ENCODE data around the gene SLC17A8.
"Not testable (repeated sequence)": the region's sequence is repeated elsewhere in the genome, so short reads cannot be mapped to it uniquely, and the experiment has no call there.

The SLC17A8 gene

DNA sequence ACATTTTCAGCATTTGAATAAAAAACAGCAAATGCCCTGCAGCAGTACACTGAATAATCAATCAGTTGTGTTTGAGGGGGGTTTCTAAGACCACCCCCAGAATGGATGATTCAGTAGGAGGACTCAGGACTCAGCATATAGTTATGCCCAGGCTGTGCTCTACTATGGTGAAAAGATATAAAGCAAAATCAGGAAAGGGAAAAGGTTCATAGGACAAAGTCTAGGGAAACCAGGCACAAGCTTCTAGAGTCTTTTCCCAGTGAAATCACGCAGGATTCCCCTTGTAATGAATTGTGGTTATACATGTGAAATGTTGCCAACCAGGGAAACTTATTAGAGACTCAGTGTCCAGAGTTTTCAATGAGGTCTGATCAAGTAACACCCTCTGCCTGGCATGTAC is 25.0 kb upstream of the SLC17A8 start:
- TF ChIP-seq ZNF565 (CRISPR knock-in tag; conservative IDR thresholded peaks at IDR 0.05; ENCODE audit: low read depth): no peak
- TF ChIP-seq TOX (CRISPR knock-in tag; IDR thresholded peaks at IDR 0.05; ENCODE audit: borderline replicate concordance): no peak
- TF ChIP-seq, protein P1, sequence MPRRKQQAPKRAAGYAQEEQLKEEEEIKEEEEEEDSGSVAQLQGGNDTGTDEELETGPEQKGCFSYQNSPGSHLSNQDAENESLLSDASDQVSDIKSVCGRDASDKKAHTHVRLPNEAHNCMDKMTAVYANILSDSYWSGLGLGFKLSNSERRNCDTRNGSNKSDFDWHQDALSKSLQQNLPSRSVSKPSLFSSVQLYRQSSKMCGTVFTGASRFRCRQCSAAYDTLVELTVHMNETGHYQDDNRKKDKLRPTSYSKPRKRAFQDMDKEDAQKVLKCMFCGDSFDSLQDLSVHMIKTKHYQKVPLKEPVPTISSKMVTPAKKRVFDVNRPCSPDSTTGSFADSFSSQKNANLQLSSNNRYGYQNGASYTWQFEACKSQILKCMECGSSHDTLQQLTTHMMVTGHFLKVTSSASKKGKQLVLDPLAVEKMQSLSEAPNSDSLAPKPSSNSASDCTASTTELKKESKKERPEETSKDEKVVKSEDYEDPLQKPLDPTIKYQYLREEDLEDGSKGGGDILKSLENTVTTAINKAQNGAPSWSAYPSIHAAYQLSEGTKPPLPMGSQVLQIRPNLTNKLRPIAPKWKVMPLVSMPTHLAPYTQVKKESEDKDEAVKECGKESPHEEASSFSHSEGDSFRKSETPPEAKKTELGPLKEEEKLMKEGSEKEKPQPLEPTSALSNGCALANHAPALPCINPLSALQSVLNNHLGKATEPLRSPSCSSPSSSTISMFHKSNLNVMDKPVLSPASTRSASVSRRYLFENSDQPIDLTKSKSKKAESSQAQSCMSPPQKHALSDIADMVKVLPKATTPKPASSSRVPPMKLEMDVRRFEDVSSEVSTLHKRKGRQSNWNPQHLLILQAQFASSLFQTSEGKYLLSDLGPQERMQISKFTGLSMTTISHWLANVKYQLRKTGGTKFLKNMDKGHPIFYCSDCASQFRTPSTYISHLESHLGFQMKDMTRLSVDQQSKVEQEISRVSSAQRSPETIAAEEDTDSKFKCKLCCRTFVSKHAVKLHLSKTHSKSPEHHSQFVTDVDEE (CRISPR knock-in tag; IDR thresholded peaks at IDR 0.05): no peak
- TF ChIP-seq, protein P2, sequence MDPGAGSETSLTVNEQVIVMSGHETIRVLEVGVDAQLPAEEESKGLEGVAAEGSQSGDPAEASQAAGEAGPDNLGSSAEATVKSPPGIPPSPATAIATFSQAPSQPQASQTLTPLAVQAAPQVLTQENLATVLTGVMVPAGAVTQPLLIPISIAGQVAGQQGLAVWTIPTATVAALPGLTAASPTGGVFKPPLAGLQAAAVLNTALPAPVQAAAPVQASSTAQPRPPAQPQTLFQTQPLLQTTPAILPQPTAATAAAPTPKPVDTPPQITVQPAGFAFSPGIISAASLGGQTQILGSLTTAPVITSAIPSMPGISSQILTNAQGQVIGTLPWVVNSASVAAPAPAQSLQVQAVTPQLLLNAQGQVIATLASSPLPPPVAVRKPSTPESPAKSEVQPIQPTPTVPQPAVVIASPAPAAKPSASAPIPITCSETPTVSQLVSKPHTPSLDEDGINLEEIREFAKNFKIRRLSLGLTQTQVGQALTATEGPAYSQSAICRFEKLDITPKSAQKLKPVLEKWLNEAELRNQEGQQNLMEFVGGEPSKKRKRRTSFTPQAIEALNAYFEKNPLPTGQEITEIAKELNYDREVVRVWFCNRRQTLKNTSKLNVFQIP (CRISPR knock-in tag; IDR thresholded peaks at IDR 0.05; ENCODE audit: borderline replicate concordance, low read depth): no peak
- TF ChIP-seq TCF4 (CRISPR knock-in tag; IDR thresholded peaks at IDR 0.05; ENCODE audit: borderline replicate concordance): no peak
- ATAC-seq: no peak

DNA sequence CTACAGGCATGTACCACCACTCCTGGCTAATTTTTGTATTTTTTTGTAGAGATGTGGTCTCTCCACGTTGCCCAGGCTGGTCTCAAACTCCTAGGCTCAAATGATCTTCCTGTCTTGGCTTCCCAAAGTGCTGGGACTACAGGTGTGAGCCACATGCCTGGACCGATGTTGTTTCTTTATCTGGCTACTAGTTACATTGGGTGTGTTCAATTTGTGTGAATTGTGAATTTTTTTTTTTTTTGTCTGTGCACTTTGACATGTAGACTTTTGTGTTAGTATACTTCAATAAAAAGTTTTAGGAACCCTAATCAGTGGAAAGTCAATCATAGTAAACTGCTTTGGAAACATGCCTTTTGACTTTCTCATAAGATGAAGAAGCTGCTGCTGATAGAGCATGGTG is 24.0 kb upstream of the SLC17A8 start:
- TF ChIP-seq, protein P2 (CRISPR knock-in tag; IDR thresholded peaks at IDR 0.05; ENCODE audit: borderline replicate concordance, low read depth): no peak
- no peak for TF ChIP-seq ZNF8 (CRISPR knock-in tag; IDR thresholded peaks at IDR 0.05)
- TF ChIP-seq TCF4 (CRISPR knock-in tag; IDR thresholded peaks at IDR 0.05; ENCODE audit: borderline replicate concordance): no peak
- TF ChIP-seq TOX (CRISPR knock-in tag; IDR thresholded peaks at IDR 0.05; ENCODE audit: borderline replicate concordance): no peak
- TF ChIP-seq PPARA (CRISPR knock-in tag; IDR thresholded peaks at IDR 0.05; ENCODE audit: borderline replicate concordance): no peak
- no peak for TF ChIP-seq RARB (CRISPR knock-in tag; IDR thresholded peaks at IDR 0.05)
- no peak for ATAC-seq

DNA sequence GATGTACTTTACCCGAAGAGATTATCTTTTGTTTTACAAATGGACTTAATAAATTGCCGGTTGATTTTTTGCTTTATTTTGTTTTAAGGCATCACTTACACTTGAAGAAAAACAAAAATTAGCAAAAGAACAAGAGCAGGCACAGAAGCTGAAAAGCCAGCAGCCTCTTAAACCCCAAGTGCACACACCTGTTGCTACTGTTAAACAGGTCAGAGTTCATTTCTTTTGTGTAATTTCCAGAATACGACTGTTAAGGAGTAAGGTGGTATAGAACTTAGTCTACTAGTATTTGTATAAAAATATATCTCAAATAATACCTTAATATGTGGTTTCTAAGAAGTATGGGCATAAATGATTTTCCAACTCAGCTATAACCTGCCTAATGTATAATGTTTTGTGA is 19.6 kb upstream of the SLC17A8 start:
- no peak for TF ChIP-seq OSR1 (CRISPR knock-in tag; IDR thresholded peaks at IDR 0.05)
- TF ChIP-seq, protein P2 (CRISPR knock-in tag; IDR thresholded peaks at IDR 0.05; ENCODE audit: borderline replicate concordance, low read depth): no peak
- no peak for ATAC-seq

DNA sequence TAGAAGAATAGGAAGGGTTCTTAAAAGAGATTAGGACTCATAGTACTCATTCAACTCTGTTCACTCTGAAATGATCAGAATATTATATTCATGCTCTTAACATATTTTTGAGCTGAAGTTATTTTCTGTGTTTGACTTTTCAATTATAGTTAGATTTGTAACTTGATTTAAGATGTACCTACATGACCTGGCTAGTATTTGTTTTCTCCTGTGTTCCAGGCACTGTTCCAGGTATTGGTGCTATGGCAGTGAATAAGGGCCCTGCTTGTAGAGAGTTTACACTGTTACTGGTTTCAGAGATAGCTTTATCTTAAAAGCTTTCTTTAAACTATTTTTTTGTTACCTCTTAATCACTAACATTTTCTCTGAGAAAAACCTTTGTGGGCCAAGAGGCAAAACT is 19.1 kb upstream of the SLC17A8 start:
- no peak for ATAC-seq
- TF ChIP-seq ZC3H10 (CRISPR knock-in tag; IDR thresholded peaks at IDR 0.05) (no peak), ZFP3 (CRISPR knock-in tag; IDR thresholded peaks at IDR 0.05) (no peak)

DNA sequence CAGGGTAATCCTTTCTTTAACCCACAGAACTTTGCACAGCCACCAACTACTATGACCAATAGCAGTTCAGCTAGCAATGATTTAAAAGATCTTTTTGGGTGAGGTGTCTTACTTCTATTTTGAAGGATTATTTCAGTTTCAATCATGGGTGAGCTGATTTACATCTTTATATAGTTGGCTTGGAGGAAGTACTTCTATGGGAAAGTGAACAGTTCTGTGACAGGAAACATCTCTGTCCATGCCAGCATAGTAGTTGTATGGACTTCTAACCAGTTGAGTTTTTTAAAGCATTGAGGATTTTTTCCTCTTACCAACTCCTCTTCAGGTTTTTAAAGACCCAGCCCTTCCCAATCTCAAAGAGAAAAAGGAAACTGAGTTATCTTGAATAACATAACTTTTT is 17.8 kb upstream of the SLC17A8 start:
- TF ChIP-seq ARNTL (CRISPR knock-in tag; IDR thresholded peaks at IDR 0.05; ENCODE audit: borderline replicate concordance, low read depth) (no peak), TOX (CRISPR knock-in tag; IDR thresholded peaks at IDR 0.05; ENCODE audit: borderline replicate concordance) (no peak), ZNF565 (CRISPR knock-in tag; conservative IDR thresholded peaks at IDR 0.05; ENCODE audit: low read depth) (no peak)
- no peak for ATAC-seq

DNA sequence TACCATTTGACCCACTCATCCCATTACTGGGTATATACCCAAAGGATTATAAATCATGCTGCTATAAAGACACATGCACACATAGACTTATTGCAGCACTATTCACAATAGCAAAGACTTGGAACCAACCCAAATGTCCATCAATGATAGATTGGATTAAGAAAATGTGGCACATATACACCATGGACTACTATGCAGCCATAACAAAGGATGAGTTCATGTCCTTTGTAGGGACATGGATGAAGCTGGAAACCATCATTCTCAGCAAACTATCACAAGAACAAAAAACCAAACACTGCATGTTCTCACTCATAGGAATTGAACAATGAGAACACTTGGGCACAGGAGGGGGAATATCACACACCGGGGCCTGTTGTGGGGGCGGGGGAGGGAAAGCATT is 14.0 kb upstream of the SLC17A8 start:
- ATAC-seq: not testable (repeated sequence)

DNA sequence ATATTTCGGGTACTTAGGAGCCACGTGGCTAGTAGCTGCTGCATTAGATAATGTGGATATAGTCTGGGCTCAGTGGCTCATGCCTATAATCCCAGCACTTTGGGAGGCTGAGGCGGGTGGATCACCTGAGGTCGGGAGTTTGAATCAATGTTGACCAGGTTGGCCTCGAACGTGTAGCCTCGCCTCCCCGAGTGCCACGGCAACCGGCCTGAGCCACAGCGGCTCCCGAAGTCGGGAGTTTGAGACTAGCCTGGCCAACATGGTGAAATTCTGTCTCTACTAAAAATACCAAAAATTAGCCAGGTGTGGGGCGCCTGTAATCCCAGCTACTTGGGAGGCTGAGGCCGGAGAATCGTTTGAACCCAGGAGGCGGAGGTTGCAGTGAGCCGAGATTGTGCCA is 12.5 kb upstream of the SLC17A8 start:
- ATAC-seq: not testable (repeated sequence)

All from SK-N-SH treated with all-trans-retinoic acid at 6 μM for 48 hours (cell line).